SH-SY5Y (cell line): ENCODE measurements around the gene RRP8.

ENCODE experiments used
- GATA2 ChIP-seq: IDR thresholded peaks from 2 replicates; pipeline ENCODE4 v1.6.1; 2011; ENCODE audit warnings: mild to moderate bottlenecking, low read depth, low read length
- GATA3 ChIP-seq: IDR thresholded peaks from 2 replicates; pipeline ENCODE4 v1.6.1; 2011; ENCODE audit warnings: low read depth, mild to moderate bottlenecking, low read length, moderate library complexity

GRCh38 chr11:6566704-6567370, 36.6 kb downstream of the RRP8 start:
- TF ChIP-seq GATA2 = no peak
- TF ChIP-seq GATA3 = no peak
